ENCODE results near the gene ITGAD. TPM values are rescaled to one million over a fixed set of nuclear protein-coding genes. Genes with fewer than 3 reads are reported as not detected.

Gene ITGAD
- total RNA-seq, 1 experiment from 2014 or later: not detected

GRCh38 chr16:31429796-31430195 is 36.7 kb downstream of the ITGAD start:
- POLR2A ChIA-PET (ENCODE audit: unreplicated experiment): no interaction called here
- no peaks in the 10 kb centered on the region for H3K79me2 ChIP-seq (ENCODE audit: low read length)
- no peak overlapping the region for H3K9ac ChIP-seq (ENCODE audit: low read length)
- CTCF ChIA-PET: no interaction called here
- no peak overlapping the region for H3K4me3 ChIP-seq (ENCODE audit: low read length)
- H3K9me3 ChIP-seq (ENCODE audit: low read length): no peaks in the 10 kb centered on the region
- H3K9me2 ChIP-seq (replicated peaks; ENCODE audit: low read length): no peaks in the 10 kb centered on the region
- no peak for ATAC-seq
- H3K27me3 ChIP-seq (ENCODE audit: low read length): no peaks in the 10 kb centered on the region
- intact Hi-C loops (cut with micrococcal nuclease): no loop called here
- no peak overlapping the region for H2AFZ ChIP-seq (ENCODE audit: low read length)
- H4K20me1 ChIP-seq (ENCODE audit: low read length): no peaks in the 10 kb centered on the region
- DNase-seq: no peak
- no peaks in the 10 kb centered on the region for H3F3A ChIP-seq (ENCODE audit: low read length, unreplicated experiment)
- no peaks in the 10 kb centered on the region for H3K4me1 ChIP-seq (ENCODE audit: insufficient read depth, low read length)
- TF ChIP-seq EZH2 (IDR thresholded peaks at IDR 0.05; ENCODE audit: low read length, unreplicated experiment) (no peak), EZH2phosphoT487 (IDR thresholded peaks at IDR 0.05; ENCODE audit: borderline replicate concordance, low read length) (no peak), CTCF (conservative IDR thresholded peaks at IDR 0.05; ENCODE audit: low read depth, low read length) (no peak)
- H3K27ac ChIP-seq (ENCODE audit: low read length): no peak overlapping the region
- BruUV-seq (replicated peaks): no TSS peak
- H3K36me3 ChIP-seq (ENCODE audit: low read depth, low read length): no peaks in the 10 kb centered on the region
- H3K4me2 ChIP-seq (ENCODE audit: low read length): no peak overlapping the region

GRCh38 chr16:31430380-31431052 is 37.4 kb downstream of the ITGAD start:
- Histone ChIP-seq H3F3A (ENCODE audit: low read length, unreplicated experiment) (no peaks in the 10 kb centered on the region), H3K9me2 (replicated peaks; ENCODE audit: low read length) (no peaks in the 10 kb centered on the region), H3K36me3 (ENCODE audit: low read depth, low read length) (no peaks in the 10 kb centered on the region), H3K4me2 (ENCODE audit: low read length) (no peak overlapping the region), H2AFZ (ENCODE audit: low read length) (no peak overlapping the region), H3K4me1 (ENCODE audit: insufficient read depth, low read length) (no peaks in the 10 kb centered on the region), H3K4me3 (ENCODE audit: low read length) (no peak overlapping the region), H3K27me3 (ENCODE audit: low read length) (no peaks in the 10 kb centered on the region), H3K27ac (ENCODE audit: low read length) (no peak overlapping the region), H3K9ac (ENCODE audit: low read length) (no peak overlapping the region), H3K9me3 (ENCODE audit: low read length) (no peaks in the 10 kb centered on the region), H3K79me2 (ENCODE audit: low read length) (no peaks in the 10 kb centered on the region), H4K20me1 (ENCODE audit: low read length) (no peaks in the 10 kb centered on the region)
- DNase-seq: no peak
- ATAC-seq: no peak
- intact Hi-C loops (cut with micrococcal nuclease): no loop called here
- TF ChIP-seq EZH2phosphoT487 (IDR thresholded peaks at IDR 0.05; ENCODE audit: borderline replicate concordance, low read length) (no peak), EZH2 (IDR thresholded peaks at IDR 0.05; ENCODE audit: low read length, unreplicated experiment) (no peak), CTCF (conservative IDR thresholded peaks at IDR 0.05; ENCODE audit: low read depth, low read length) (no peak)
- BruUV-seq (replicated peaks): no TSS peak
- POLR2A ChIA-PET (ENCODE audit: unreplicated experiment): no interaction called here
- CTCF ChIA-PET: no interaction called here

- CTCF ChIA-PET: no interaction called here
- ATAC-seq: no peak
- POLR2A ChIA-PET (ENCODE audit: unreplicated experiment): no interaction called here
Observed at GRCh38 chr16:31435341-31436220, 42.4 kb downstream of the ITGAD start.

More at GRCh38 chr16:31435341-31436220, 42.4 kb downstream of the ITGAD start:
- Histone ChIP-seq H3K27ac (ENCODE audit: low read length) (no peak overlapping the region), H3K79me2 (ENCODE audit: low read length) (no peaks in the 10 kb centered on the region), H3K9me2 (replicated peaks; ENCODE audit: low read length) (no peaks in the 10 kb centered on the region), H3F3A (ENCODE audit: low read length, unreplicated experiment) (no peaks in the 10 kb centered on the region), H3K4me2 (ENCODE audit: low read length) (no peak overlapping the region), H3K4me1 (ENCODE audit: insufficient read depth, low read length) (no peaks in the 10 kb centered on the region), H2AFZ (ENCODE audit: low read length) (no peak overlapping the region), H3K9ac (ENCODE audit: low read length) (no peak overlapping the region), H3K9me3 (ENCODE audit: low read length) (no peaks in the 10 kb centered on the region), H4K20me1 (ENCODE audit: low read length) (no peaks in the 10 kb centered on the region), H3K36me3 (ENCODE audit: low read depth, low read length) (no peaks in the 10 kb centered on the region), H3K27me3 (ENCODE audit: low read length) (no peaks in the 10 kb centered on the region), H3K4me3 (ENCODE audit: low read length) (no peak overlapping the region)
- TF ChIP-seq CTCF (conservative IDR thresholded peaks at IDR 0.05; ENCODE audit: low read depth, low read length) (no peak), EZH2 (IDR thresholded peaks at IDR 0.05; ENCODE audit: low read length, unreplicated experiment) (no peak), EZH2phosphoT487 (IDR thresholded peaks at IDR 0.05; ENCODE audit: borderline replicate concordance, low read length) (no peak)
- BruUV-seq (replicated peaks): no TSS peak
- DNase-seq: no peak
- intact Hi-C loops (cut with micrococcal nuclease): no loop called here

All from PC-3 (cell line).